Measurements from ENCODE around the gene EVA1A. TPM values are rescaled to one million over a fixed set of nuclear protein-coding genes. Genes with fewer than 3 reads are reported as not detected.

EVA1A gene
- total RNA-seq, 1 experiment from 2014 or later, result 0.68 TPM

DNA sequence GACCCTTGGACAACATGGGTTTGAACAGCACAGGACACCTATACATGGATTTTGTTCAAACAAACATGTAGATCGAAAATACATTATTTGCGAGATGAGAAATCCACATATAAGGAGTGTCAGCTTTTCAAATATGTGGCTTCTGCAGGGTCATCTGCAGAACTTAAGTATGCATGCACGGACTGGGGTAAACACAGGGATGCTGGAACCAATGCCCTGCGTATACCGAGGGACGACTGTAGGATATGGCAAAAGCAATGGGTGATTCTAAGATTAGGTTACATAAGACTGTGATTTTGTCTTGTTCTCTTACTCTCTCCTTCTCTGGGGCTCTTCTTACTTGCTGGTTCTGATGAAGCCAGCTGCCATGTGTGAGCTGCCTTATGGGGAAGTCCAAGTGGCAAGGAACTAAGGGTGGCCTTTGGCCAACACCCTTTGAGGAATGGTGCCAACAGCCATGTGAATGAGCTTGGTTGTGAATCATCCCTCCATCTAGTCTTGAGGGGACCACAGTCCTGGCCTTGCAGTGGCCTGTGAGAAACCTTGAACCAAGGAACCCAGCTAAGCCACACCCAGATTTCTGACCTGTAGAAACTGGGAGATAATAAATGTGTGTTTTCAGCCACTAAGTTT lies 66.5 kb downstream of the EVA1A start:
- Histone ChIP-seq H2AFZ (ENCODE audit: low read length) (no peak overlapping the region), H3K9ac (ENCODE audit: extremely low read depth, insufficient read length, low read length) (no peak overlapping the region), H2BK5ac (ENCODE audit: insufficient read length, low read length) (no peak overlapping the region), H3K79me2 (ENCODE audit: insufficient read depth, low read length) (no peaks in the 10 kb centered on the region), H2BK120ac (ENCODE audit: low read depth, low read length, poor library complexity, severe bottlenecking) (no peak overlapping the region), H3K27me3 (ENCODE audit: insufficient read depth, low read length) (no peaks in the 10 kb centered on the region), H2BK20ac (ENCODE audit: low read depth, low read length, poor library complexity, severe bottlenecking) (no peak overlapping the region), H3K4me2 (ENCODE audit: insufficient read depth, insufficient read length, low read length) (no peak overlapping the region), H3K4ac (ENCODE audit: low read depth, low read length) (no peak overlapping the region), H2BK15ac (ENCODE audit: low read depth, low read length) (no peak overlapping the region), H3K9me3 (ENCODE audit: control insufficient read depth, low read depth, low read length) (no peaks in the 10 kb centered on the region), H3K27ac (ENCODE audit: insufficient read length, low read depth, low read length) (no peak overlapping the region), H3K4me1 (ENCODE audit: insufficient read depth, low read length) (no peaks in the 10 kb centered on the region; the same call in 1 of the 2 replicates), H3K79me1 (ENCODE audit: insufficient read depth, low read depth, low read length, poor library complexity, severe bottlenecking) (no peaks in the 10 kb centered on the region), H3K18ac (ENCODE audit: insufficient read length, low read depth, low read length) (no peak overlapping the region), H4K5ac (ENCODE audit: insufficient read length, low read depth, low read length) (no peak overlapping the region), H4K20me1 (ENCODE audit: control insufficient read depth, insufficient read depth, insufficient read length) (no peaks in the 10 kb centered on the region), H2AK5ac (ENCODE audit: insufficient read length, low read length) (no peak overlapping the region), H3K23me2 (ENCODE audit: insufficient read length, low read depth, low read length, poor library complexity, severe bottlenecking) (no peaks in the 10 kb centered on the region), H3T11ph (ENCODE audit: low read length) (no peak overlapping the region), H3K14ac (ENCODE audit: insufficient read depth, low read length) (no peak overlapping the region), H3K56ac (ENCODE audit: insufficient read length, low read depth, low read length) (no peak overlapping the region), H4K8ac (replicated peaks; ENCODE audit: insufficient read length, low read depth, low read length) (no peak overlapping the region), H4K91ac (ENCODE audit: insufficient read length, low read depth, low read length) (no peak overlapping the region), H2BK12ac (ENCODE audit: insufficient read length, low read depth, low read length) (no peak overlapping the region), H3K23ac (ENCODE audit: insufficient read length, low read depth, low read length) (no peak overlapping the region)
- DNase-seq, result no peak
- TF ChIP-seq, protein P1, sequence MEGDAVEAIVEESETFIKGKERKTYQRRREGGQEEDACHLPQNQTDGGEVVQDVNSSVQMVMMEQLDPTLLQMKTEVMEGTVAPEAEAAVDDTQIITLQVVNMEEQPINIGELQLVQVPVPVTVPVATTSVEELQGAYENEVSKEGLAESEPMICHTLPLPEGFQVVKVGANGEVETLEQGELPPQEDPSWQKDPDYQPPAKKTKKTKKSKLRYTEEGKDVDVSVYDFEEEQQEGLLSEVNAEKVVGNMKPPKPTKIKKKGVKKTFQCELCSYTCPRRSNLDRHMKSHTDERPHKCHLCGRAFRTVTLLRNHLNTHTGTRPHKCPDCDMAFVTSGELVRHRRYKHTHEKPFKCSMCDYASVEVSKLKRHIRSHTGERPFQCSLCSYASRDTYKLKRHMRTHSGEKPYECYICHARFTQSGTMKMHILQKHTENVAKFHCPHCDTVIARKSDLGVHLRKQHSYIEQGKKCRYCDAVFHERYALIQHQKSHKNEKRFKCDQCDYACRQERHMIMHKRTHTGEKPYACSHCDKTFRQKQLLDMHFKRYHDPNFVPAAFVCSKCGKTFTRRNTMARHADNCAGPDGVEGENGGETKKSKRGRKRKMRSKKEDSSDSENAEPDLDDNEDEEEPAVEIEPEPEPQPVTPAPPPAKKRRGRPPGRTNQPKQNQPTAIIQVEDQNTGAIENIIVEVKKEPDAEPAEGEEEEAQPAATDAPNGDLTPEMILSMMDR (conservative IDR thresholded peaks at IDR 0.05), result no peak
- no peak overlapping the region for H3K4me3 Mint-ChIP-seq
- H3K9me3 Mint-ChIP-seq, result no peaks in the 10 kb centered on the region
- H3K27me3 Mint-ChIP-seq (ENCODE audit: low read depth), result no peaks in the 10 kb centered on the region
- no peak overlapping the region for H3K27ac Mint-ChIP-seq
- no CpG with 5 or more reads among the region's 6 CpGs for WGBS (ENCODE audit: extremely low coverage, insufficient read length, low lambda C conversion rate)
- peaks cover 5% of the 10 kb centered on the region in 2 experiments; a peak in 3 of 4 replicates for H3K4me1 Mint-ChIP-seq
- no peaks in the 10 kb centered on the region; a peak in 1 of 7 replicates for H3K36me3 Mint-ChIP-seq (ENCODE audit: insufficient read depth in 1 of 3, low read depth in 3 of 3)

Data from H9 (cell line).